Left lung (tissue), 10 donors: ENCODE data around the gene UNKL. TPM values are rescaled to one million over a fixed set of nuclear protein-coding genes. Genes with fewer than 3 reads are reported as not detected.

Source experiments
- ATAC-seq: fragments of 200-7000 bp; cut with Tn5 transposase; one replicate; pipeline ENCODE4 v1.9.1; 2020; ENCODE audit warnings: moderate library complexity
- DNase-seq, 4 donors: peaks; one replicate each; pipeline ENCODE4 v3.0.0-alpha.2; 2013 to 2020
- H3K27ac ChIP-seq, 2 donors: fragments of 200-600 bp; sonication (generic) in 1 of 2; one replicate each; pipeline versions ENCODE4 v1.5.0 to v1.8.0; 2020 to 2021
- H3K27me3 ChIP-seq, 2 donors: fragments of 200-600 bp; sonication (generic) in 1 of 2; one replicate each; pipeline versions ENCODE4 v1.5.0 to v1.8.0; 2020 to 2021
- H3K36me3 ChIP-seq, 2 donors: fragments of 200-600 bp; sonication (generic) in 1 of 2; one replicate each; pipeline versions ENCODE4 v1.5.0 to v1.8.0; 2020 to 2021
- H3K4me1 ChIP-seq, 2 donors: fragments of 200-600 bp; one replicate each; pipeline ENCODE4 v1.8.0; 2021
- H3K4me3 ChIP-seq, 2 donors: fragments of 200-600 bp; sonication (generic) in 1 of 2; one replicate each; pipeline versions ENCODE4 v1.5.0 to v1.8.0; 2020 to 2021; ENCODE audit warnings: mild to moderate bottlenecking in 1 of 2
- H3K9me3 ChIP-seq, 2 donors: fragments of 200-600 bp; sonication (generic) in 1 of 2; one replicate each; pipeline versions ENCODE4 v1.5.0 to v1.8.0; 2020 to 2021
- intact Hi-C, 2 donors: fragments of 100-400 bp; cut with DNase I; formaldehyde crosslinking; loops; one replicate each; pipeline versions ENCODE4 v1.11.2 to v1.14.2; 2022
- polyA plus RNA-seq, 6 donors: library from polyadenylated mRNA; unstranded; fragments of 120-200 nt; gene quantifications; one replicate each; pipeline ENCODE4 v1.2.1, GENCODE V29; 2013; ENCODE audit not compliant: insufficient read length in 6 of 6
- total RNA-seq, 2 donors: library from RNA; stranded (reverse); fragmentation: NEBNext Ultra II Directional; extraction: Animal tissue kit (Norgen Biotek cat#: 25700); gene quantifications; one replicate each; pipeline ENCODE4 v1.2.1, GENCODE V29; 2021
- TF ChIP-seq, protein P1 (sequence below), 2 donors: fragments of 200-600 bp; sonication (generic) in 1 of 2; IDR thresholded peaks; one replicate each; pipeline versions ENCODE4 v1.5.0 to v1.8.0; 2021; ENCODE audit warnings: antibody characterized with exemption in 2 of 2
- donor health status: DM: no; HTN: yes; CAD: no.
- donor health status: DM: no; HTN: no; CAD: no.

Gene UNKL
- total and polyA plus RNA-seq, 8 donors, result 18.9 to 27.3 (median 20.8) TPM

DNA sequence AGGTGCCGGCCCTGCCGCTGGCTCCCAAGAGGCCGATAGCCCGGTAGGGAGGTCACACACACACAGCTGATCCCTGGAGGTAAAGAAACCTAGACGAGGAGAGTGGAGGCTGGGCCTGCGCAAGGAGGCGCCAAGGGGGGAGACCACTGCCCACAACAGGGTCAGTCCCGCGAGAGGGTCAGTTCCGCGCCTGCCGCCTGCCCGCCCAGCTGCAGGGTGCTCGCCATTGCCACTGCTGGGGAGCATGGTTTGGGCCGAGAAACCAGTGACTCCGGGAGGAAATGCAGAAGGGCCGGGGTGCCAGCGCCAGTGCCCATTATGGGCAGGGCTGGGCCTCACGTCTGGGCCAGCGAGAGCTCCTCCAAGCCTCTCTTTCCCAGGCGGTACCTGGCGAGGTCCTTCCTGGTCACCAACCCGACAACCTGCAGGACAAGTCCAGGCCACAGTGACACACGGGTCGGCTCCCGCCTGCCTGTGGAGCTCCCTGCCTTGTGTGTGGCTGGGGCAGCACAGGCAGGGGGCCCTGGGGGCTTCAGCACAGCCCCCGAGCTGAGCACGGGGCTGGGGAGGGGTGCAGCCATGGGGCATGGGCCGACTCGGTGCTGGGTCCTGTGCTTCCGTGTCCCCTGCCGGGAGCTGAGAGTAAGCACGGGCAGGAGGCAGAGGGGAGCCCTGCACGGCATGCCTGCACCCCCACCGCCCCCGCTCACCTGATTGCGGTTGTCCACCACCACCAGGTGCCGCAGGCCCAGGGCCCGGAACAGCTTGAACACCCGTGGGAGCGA lies 32.0 kb upstream of the UNKL start:
- Histone ChIP-seq H3K27ac (no peak overlapping the region), H3K36me3 (peaks cover 0 to 70% of the 10 kb centered on the region in 2 donors), H3K9me3 (no peaks in the 10 kb centered on the region), H3K27me3 (no peaks in the 10 kb centered on the region), H3K4me1 (no peaks in the 10 kb centered on the region), H3K4me3 (no peak overlapping the region)
- ATAC-seq (no peak), DNase-seq (no peak)
- TF ChIP-seq, protein P1, sequence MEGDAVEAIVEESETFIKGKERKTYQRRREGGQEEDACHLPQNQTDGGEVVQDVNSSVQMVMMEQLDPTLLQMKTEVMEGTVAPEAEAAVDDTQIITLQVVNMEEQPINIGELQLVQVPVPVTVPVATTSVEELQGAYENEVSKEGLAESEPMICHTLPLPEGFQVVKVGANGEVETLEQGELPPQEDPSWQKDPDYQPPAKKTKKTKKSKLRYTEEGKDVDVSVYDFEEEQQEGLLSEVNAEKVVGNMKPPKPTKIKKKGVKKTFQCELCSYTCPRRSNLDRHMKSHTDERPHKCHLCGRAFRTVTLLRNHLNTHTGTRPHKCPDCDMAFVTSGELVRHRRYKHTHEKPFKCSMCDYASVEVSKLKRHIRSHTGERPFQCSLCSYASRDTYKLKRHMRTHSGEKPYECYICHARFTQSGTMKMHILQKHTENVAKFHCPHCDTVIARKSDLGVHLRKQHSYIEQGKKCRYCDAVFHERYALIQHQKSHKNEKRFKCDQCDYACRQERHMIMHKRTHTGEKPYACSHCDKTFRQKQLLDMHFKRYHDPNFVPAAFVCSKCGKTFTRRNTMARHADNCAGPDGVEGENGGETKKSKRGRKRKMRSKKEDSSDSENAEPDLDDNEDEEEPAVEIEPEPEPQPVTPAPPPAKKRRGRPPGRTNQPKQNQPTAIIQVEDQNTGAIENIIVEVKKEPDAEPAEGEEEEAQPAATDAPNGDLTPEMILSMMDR (IDR thresholded peaks at IDR 0.05), result no peak
- intact Hi-C loops, result no loop called here

DNA sequence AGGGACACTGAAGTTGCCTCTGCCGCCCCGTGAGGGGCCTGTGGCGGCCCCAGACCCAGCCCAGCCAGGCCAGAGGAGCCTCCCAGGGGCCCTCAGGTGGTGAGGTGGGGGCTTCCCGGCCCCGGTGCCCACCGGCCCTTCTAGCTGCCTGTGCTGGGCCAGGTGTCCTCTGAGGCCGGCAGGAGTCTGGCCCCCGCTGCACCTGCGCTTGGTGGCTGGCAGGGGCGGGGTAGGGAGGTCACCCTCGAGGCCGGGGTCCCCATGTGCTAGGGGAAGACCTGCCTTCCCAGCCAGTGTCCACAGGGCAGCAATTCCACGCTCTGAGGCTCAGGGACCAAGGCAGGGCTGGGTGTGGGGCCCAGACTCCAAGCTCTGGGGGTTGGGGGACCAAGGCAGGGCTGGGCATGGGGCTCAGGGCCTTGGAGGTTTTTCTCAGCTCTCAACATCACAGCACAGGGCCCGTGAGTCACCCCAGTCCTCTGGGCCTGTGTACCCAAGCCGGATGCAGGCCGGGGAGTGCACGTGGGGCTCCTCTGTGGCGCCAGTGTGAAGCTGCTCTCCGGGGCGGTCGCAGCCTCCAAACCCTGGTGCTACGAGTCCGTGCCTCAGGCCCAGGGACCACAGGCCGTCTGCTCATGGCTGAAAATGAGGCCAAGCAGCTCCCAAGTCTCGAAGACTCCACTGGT lies 31.2 kb upstream of the UNKL start:
- ATAC-seq (no peak), DNase-seq (no peak)
- H3K4me3 ChIP-seq, result no peak overlapping the region
- H3K9me3 ChIP-seq, result no peaks in the 10 kb centered on the region
- H3K36me3 ChIP-seq, result peaks cover 0 to 61% of the 10 kb centered on the region in 2 donors
- no peak overlapping the region for H3K27ac ChIP-seq
- intact Hi-C loops, result no loop called here
- TF ChIP-seq, protein P1 (IDR thresholded peaks at IDR 0.05), result no peak
- no peaks in the 10 kb centered on the region for H3K27me3 ChIP-seq
- no peaks in the 10 kb centered on the region for H3K4me1 ChIP-seq

DNA sequence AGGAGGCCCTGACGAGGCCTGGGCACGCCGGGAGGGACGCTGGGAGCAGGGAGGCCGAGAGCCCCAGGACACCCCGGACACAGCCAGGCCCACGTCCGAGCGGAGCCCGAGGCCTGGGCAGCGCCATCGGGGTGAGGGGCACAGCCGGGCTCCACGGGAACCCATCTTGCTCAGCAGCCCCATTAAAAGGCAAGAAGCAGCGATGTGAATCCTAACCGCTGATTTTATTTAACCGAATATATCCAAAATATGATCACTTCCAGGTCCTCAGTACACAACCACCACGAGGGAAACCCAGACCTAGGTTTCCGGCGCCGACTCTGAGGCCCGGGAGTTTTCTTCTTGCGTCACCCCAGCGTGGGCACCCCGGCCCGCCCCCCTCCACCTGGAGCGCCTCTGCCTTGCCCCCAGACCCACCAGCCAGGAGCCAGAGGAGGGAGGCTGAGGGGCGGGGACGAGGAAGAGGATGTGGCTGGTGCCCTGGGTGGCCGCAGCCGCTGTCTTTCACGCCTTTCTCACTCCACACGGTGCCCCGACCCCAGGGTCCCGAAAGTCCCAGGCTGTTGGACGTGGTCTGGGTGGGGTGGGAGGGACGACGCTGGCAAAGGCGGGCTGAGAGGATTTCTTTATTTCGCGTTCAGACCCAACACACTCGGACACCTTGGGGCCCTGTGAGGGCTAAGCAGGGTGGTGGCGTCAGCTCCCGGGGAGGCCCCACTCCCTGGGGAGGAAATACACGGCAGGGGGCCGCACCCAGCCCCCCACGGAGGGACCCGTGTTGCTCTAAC lies 30.4 kb upstream of the UNKL start:
- no peaks in the 10 kb centered on the region for H3K9me3 ChIP-seq
- intact Hi-C loops, result no loop called here
- no peak for ATAC-seq

DNA sequence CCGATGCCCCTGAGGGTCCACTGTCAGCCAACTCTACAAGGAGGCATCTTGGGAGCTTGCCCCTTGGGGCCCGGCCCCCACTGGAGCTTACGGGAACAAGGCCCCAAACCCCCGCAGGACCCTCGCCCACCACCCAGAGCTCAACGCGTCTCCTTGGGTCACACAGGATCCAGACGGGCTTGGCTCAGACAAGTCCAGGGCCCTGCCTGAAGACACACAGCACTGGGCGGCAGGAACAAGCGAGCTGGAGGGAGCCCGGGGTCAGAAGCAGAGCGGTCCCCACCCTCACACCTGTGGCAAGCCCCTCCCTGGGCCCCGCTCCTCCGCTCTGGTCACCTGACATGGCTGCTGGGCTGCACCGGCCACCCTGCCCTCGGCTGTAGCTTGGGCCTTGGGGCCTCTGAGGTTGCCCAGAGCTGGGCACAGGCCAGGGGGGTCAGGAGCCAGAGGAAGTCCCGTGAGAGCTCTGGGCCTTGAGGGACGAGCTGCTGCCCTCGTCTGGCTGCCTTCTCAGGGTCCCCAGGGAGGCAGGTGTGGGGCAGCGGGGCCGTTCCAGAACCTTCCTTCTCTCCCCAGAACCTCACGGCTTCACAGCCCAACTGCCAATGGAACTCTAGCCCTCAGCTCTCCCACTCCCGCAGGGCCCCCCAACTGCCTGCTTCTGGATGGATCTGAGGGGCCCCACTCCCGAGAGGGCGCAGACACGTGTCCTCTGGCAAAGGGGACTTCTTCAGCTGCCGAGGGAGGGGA lies 29.7 kb upstream of the UNKL start, which contains the start of gene CCDC154:
Gene CCDC154, minus strand, starts transcription at position 577 of the 750 bp plus-strand sequence. Its CDS starts 234 bp downstream, at position 343.
- no peaks in the 10 kb centered on the region for H3K27me3 ChIP-seq
- TF ChIP-seq, protein P1 (IDR thresholded peaks at IDR 0.05), result no peak
- H3K27ac ChIP-seq, result no peak within 1 kb of the TSS
- no peaks in the 10 kb centered on the region for H3K4me1 ChIP-seq
- DNase-seq, result no peak
- no peak for ATAC-seq
- intact Hi-C loops, result no loop called here
- no peaks in the 10 kb centered on the region for H3K9me3 ChIP-seq
- H3K36me3 ChIP-seq, result peaks cover 0 to 46% of the 10 kb centered on the region in 2 donors
- no peak within 1 kb of the TSS for H3K4me3 ChIP-seq

More for the DNA sequence above, 30.4 kb upstream of the UNKL start:
- H3K4me1 ChIP-seq, result no peaks in the 10 kb centered on the region
- DNase-seq, result no peak
- peaks cover 0 to 54% of the 10 kb centered on the region in 2 donors for H3K36me3 ChIP-seq
- TF ChIP-seq, protein P1 (IDR thresholded peaks at IDR 0.05), result no peak
- H3K27me3 ChIP-seq, result no peaks in the 10 kb centered on the region
- no peak overlapping the region for H3K4me3 ChIP-seq
- H3K27ac ChIP-seq, result no peak overlapping the region
